Chondrocyte (in vitro differentiated cells): ENCODE measurements around the gene EPB41. TPM values are rescaled to one million over a fixed set of nuclear protein-coding genes. Genes with fewer than 3 reads are reported as not detected.

Source experiments
- DNase-seq: peaks from one replicate; pipeline ENCODE4 v3.0.0; 2021; ENCODE audit warnings: mixed read lengths, low spot score
- H3K27ac Mint-ChIP-seq: one replicate; pipeline ENCODE4 v1.8.0; 2021; ENCODE audit warnings: mild to moderate bottlenecking, moderate library complexity, mixed read lengths; ENCODE audit not compliant: unreplicated experiment
- H3K27me3 Mint-ChIP-seq: 2 replicates; pipeline ENCODE4 v1.8.0; 2021; ENCODE audit warnings: low read depth, mixed read lengths
- H3K36me3 Mint-ChIP-seq: 2 replicates; pipeline ENCODE4 v1.8.0; 2021; ENCODE audit warnings: low read depth, mixed read lengths
- H3K4me1 Mint-ChIP-seq: 2 replicates; pipeline ENCODE4 v1.8.0; 2021; ENCODE audit warnings: low read depth, mild to moderate bottlenecking, mixed read lengths
- H3K4me3 Mint-ChIP-seq: one replicate; pipeline ENCODE4 v1.8.0; 2021; ENCODE audit warnings: mild to moderate bottlenecking, moderate library complexity, mixed read lengths; ENCODE audit not compliant: unreplicated experiment
- H3K9me3 Mint-ChIP-seq: 2 replicates; pipeline ENCODE4 v1.8.0; 2021; ENCODE audit warnings: low read depth, mixed read lengths
- total RNA-seq: library from RNA; stranded (reverse); gene quantifications from 3 replicates; pipeline ENCODE4 v1.2.1, GENCODE V29; 2021
- TF ChIP-seq, protein P1 (sequence below): fragments of 200-600 bp; sonication (generic); IDR thresholded peaks from 2 replicates; pipeline ENCODE4 v1.5.0; 2021; ENCODE audit warnings: antibody characterized with exemption, mild to moderate bottlenecking, moderate library complexity

EPB41 gene
- total RNA-seq, 1 donor from 2014 or later = 17.7 TPM

DNA sequence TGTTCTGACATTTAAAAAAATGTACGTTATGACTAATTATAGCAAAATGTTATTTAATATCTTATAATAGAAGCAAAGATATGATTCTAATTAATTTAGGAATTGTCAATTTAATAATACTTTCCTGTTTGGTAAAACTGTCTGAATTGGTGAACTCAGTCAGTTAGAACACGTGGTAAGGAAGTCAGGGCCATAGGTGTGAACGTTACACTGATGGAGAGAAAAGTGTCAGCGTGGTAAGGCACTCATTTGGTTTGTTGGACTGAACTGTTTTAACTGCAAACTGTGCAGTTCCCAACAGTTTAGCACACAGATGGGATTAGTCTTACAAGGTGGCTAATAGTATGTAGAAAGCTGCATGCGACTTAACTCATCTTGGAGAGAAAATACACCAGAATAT, 102.9 kb downstream of the EPB41 start:
- DNase-seq = no peak
- Mint-ChIP-seq H3K36me3 (peaks cover 1% of the 10 kb centered on the region), H3K27me3 (no peaks in the 10 kb centered on the region), H3K4me1 (no peaks in the 10 kb centered on the region), H3K9me3 (no peaks in the 10 kb centered on the region), H3K27ac (no peak overlapping the region), H3K4me3 (no peak overlapping the region)
- TF ChIP-seq, protein P1, sequence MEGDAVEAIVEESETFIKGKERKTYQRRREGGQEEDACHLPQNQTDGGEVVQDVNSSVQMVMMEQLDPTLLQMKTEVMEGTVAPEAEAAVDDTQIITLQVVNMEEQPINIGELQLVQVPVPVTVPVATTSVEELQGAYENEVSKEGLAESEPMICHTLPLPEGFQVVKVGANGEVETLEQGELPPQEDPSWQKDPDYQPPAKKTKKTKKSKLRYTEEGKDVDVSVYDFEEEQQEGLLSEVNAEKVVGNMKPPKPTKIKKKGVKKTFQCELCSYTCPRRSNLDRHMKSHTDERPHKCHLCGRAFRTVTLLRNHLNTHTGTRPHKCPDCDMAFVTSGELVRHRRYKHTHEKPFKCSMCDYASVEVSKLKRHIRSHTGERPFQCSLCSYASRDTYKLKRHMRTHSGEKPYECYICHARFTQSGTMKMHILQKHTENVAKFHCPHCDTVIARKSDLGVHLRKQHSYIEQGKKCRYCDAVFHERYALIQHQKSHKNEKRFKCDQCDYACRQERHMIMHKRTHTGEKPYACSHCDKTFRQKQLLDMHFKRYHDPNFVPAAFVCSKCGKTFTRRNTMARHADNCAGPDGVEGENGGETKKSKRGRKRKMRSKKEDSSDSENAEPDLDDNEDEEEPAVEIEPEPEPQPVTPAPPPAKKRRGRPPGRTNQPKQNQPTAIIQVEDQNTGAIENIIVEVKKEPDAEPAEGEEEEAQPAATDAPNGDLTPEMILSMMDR = no peak

DNA sequence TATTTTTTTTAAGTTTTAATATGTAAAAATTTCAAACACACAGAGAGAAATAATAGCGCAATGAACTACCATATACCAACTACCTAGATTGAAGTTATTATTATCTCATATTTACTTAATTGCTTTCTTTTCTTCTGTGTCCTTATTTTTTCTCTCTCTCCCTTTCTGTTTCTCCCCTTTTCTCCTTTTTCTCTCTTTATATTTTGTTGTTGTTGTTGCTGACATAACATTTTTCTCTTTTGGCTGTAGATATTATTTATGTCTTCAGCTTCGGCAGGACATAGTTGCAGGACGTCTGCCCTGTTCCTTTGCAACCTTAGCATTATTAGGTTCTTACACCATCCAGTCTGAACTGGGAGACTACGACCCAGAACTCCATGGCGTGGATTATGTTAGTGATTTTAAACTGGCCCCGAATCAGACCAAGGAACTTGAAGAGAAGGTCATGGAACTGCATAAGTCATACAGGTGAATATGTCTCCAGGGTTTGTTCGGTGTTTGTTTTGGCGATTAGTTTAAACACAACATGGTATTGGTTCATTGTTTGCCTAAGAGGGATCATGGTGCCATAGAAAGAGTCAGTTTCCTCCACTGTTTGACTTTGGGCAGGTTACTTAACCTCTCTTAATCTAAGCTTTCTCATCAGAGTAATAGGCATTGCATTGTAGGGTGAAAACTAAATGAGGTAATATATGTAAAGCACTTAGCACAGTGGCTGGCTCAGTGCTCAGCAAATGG, 103.8 kb downstream of the EPB41 start:
- DNase-seq = no peak
- no peaks in the 10 kb centered on the region for H3K27me3 Mint-ChIP-seq
- H3K27ac Mint-ChIP-seq = no peak overlapping the region
- H3K36me3 Mint-ChIP-seq = peaks cover 1% of the 10 kb centered on the region
- H3K9me3 Mint-ChIP-seq = no peaks in the 10 kb centered on the region
- TF ChIP-seq, protein P1 = no peak
- H3K4me3 Mint-ChIP-seq = no peak overlapping the region
- H3K4me1 Mint-ChIP-seq = no peaks in the 10 kb centered on the region

DNA sequence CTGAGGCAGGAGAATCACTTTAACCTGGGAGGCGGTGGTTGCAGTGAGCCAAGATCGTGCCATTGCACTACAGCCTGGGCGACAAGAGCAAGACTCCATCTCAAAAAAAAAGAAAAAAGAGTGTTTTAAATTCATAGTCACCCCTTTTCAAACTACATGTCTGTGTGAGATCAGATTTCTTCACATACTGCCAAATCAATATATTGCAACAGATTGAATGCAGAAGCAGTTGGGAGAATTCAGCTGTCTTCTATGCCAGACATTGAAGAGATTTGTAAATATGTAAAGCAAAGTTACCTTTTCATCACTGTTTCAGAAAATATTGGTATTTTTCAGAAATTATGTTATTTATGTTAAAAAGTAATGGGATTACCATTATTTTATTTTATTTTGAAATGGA, 108.3 kb downstream of the EPB41 start:
- Mint-ChIP-seq H3K27me3 (no peaks in the 10 kb centered on the region), H3K36me3 (peaks cover 3% of the 10 kb centered on the region), H3K4me3 (no peak overlapping the region), H3K9me3 (no peaks in the 10 kb centered on the region), H3K27ac (no peak overlapping the region), H3K4me1 (no peaks in the 10 kb centered on the region)
- TF ChIP-seq, protein P1 = no peak
- no peak for DNase-seq

DNA sequence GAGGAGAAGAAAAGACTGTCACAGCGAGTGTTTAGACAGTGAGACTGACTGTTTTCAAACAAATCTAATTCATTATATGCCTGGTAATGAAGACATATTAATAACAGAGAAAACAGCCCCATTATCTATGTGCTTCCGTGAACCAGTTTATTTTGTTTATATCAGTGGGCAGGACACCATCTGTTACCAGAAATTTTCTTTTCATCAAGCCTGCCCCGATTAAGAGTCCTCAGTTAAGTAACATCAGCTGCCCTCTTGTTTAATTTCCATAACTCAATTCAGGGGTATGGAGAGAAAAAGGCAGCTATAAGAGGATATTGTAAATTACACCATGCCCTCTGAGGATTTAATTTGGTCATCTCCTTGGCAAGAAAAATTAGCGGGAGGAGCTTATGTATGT, 115.3 kb downstream of the EPB41 start:
- Mint-ChIP-seq H3K27ac (no peak overlapping the region), H3K4me3 (no peak overlapping the region), H3K27me3 (no peaks in the 10 kb centered on the region), H3K9me3 (no peaks in the 10 kb centered on the region), H3K36me3 (peaks cover 3% of the 10 kb centered on the region), H3K4me1 (no peaks in the 10 kb centered on the region)
- TF ChIP-seq, protein P1 = no peak
- DNase-seq = no peak

DNA sequence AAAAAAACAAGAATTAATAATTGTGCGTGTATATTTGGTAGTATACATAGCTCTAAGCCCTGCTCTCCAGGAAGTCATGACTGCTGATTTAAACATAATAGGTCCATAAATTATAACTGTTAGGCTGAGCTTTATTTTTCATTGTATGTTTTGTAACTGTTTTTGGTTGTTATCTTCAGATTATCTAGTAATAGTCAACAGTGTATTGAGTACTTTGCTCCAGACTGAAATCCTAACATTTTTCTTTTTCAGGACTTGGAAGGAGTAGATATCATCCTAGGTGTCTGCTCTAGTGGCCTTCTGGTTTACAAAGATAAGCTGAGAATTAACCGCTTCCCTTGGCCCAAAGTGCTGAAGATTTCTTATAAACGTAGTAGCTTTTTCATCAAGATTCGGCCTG, 118.5 kb downstream of the EPB41 start:
- H3K9me3 Mint-ChIP-seq = no peaks in the 10 kb centered on the region
- H3K36me3 Mint-ChIP-seq = no peaks in the 10 kb centered on the region
- no peak for DNase-seq
- TF ChIP-seq, protein P1 = no peak
- no peaks in the 10 kb centered on the region for H3K4me1 Mint-ChIP-seq
- H3K27ac Mint-ChIP-seq = no peak overlapping the region
- no peak overlapping the region for H3K4me3 Mint-ChIP-seq
- H3K27me3 Mint-ChIP-seq = no peaks in the 10 kb centered on the region
